GM19043 (cell line): ENCODE data around the gene FGA.
"Not testable (repeated sequence)": the region's sequence is repeated elsewhere in the genome, so short reads cannot be mapped to it uniquely, and the experiment has no call there.

Experiments used
- ATAC-seq: cut with Tn5 transposase; IDR thresholded peaks from one replicate; pipeline ENCODE4 v1.9.1; 2021; ENCODE audit warnings: low read depth; ENCODE audit not compliant: unreplicated experiment

Gene FGA

GRCh38 chr4:154608361-154609252 is 18.1 kb upstream of the FGA start:
- no peak for ATAC-seq

GRCh38 chr4:154606728-154607723 is 16.5 kb upstream of the FGA start:
- no peak for ATAC-seq

GRCh38 chr4:154604696-154605200 is 14.2 kb upstream of the FGA start:
- no peak for ATAC-seq

- ATAC-seq = no peak
Measured at GRCh38 chr4:154603033-154603943, 12.7 kb upstream of the FGA start.

DNA sequence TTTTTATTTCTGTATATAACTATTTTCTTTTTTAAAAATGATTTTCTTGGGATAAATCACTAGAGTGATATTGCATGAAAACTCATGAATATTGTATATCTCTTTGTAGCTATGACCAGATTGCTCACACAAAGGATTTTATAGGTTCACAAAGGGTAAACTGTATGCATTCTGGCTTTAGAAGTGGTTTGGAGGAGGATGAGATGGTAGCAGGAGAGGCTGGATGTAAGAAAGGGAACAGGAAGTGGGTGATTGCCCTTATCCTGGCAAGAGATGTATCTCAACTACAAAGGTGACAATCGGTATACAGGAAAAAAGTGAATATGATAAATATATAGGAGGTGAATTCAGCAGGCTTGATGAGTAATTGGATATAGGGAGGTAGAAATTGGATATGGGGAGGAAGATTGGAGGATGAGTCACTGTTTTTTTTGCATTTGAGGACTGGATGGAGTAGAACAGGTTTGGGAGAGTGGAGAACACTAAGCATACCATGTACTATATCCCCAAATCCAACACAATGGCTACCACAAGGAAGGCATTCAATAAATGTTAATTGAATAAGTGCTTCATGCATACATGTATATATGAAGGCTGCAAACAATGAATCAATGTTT is 12.0 kb upstream of the FGA start:
- ATAC-seq = no peak

GRCh38 chr4:154597798-154598774 is 7.5 kb upstream of the FGA start:
- no peak for ATAC-seq

DNA sequence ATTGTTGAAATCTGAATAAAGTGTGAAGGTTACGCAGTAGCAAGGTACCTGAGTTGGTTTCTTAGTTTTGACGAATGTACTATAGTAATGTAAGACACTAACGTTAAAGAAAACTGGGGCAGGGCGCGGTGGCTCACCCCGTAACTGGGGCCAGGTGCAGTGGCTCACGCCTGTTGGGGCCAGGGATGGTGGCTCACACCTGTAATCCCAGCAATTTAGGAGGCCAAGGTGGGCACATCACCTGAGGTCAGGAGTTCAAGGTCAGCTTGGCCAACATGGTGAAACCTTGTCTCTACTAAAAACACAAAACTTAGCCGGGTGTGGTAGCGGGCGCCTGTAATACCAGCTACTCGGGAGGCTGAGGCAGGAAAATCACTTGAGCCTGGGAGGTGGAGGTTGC is 6.7 kb upstream of the FGA start:
- not testable (repeated sequence) for ATAC-seq

DNA sequence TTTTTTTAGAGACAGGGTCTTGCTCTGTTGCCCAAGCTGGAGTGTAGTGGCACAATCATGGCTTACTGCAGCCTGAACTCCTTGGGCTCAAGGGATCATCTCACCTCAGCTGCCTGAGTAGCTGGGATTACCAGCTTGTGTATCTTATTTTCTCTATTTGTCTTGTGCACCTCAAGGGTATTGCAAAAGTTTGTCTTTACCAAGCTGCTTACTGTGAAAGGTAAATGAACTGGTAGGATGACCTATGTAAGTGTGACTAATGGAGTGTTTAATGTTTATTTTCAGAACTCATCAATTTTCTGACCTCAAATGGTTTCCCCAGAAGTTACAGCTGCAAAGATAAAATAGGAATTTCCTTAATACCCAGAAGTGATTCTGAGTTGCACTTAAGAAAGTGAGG is 5.3 kb upstream of the FGA start:
- ATAC-seq = no peak

- not testable (repeated sequence) for ATAC-seq
Measured at GRCh38 chr4:154594343-154594742, 3.8 kb upstream of the FGA start.

DNA sequence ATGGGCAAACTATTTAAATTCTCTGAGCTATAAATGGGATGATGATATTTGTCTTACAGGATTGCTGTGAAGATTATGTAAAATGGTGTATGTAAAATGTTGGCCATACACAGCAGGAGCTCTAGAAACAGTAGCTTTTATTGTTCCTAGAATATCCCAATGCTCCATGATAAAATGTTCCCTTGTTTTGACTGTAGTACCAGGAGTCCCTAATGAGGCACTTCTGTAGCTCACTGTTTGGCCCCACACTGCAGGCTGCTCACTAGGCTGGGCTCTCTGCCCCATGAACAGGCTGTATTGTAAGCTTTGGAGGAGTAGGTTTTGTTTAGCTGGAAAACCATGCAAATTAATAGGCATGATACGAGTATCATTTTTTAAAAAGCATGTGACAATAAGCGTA is 3.3 kb upstream of the FGA start:
- ATAC-seq = no peak

- no peak for ATAC-seq
Measured at GRCh38 chr4:154591890-154592289, 1.3 kb upstream of the FGA start.

GRCh38 chr4:154589296-154590197 is 995 bp downstream of the FGA start:
- no peak for ATAC-seq

DNA sequence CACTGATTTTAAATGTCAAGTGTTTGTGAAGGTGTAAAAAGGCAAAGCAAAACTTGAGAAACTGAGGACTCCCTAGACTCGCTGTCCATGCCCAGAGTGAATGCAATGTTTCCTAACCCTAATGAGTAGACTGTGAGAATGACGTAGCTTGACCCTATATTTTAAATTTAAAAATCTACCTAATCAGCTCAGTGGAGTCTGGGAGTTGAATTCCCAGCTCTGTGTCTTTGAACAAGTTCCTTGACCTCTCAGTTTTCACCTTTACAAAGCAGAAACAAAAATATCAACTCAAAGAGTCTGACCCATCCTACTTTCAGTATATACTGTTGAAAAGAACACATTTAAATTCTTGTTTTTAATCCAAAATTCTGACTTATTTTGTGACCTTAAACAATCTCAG is 2.3 kb downstream of the FGA start:
- ATAC-seq = no peak

- ATAC-seq = no peak
Measured at GRCh38 chr4:154586296-154587033, 4.1 kb downstream of the FGA start.

DNA sequence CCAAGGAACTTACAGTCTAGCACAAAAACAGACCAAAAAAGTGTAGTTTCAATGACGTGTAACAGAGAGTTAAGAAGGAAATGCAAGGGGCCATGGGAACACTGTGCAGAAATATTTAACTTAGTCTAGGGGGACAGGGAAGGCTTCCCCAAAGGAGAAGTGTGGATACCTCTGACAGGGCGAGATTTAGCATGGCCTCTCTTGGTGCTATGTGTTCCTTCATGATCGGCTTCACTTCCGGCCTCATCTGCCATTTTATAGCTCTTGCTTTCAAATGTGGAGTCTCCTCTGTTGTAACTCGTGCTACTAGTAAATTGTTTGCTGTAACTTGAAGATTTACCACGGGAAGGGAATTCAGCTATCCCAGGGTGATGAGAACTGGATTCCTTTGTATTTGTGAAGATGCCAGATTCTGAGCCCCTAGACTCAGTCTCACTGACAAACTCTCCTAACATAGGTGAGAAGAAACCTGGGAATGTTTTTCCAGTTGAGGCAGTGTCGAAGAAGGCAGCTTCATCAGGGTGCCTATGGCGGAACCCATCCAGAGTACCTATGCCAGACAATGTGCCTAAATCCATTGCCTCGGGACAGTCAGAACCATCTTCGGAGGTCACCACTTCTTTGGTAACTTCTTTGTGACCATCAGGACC is 5.0 kb downstream of the FGA start:
- no peak for ATAC-seq

GRCh38 chr4:154584259-154584658 is 6.3 kb downstream of the FGA start:
- ATAC-seq = no peak
